Measurements from ENCODE around the gene NYNRIN.
A peak's percentile ranks its signal among the peaks of the same experiment; 100 is the strongest.

NYNRIN gene

DNA sequence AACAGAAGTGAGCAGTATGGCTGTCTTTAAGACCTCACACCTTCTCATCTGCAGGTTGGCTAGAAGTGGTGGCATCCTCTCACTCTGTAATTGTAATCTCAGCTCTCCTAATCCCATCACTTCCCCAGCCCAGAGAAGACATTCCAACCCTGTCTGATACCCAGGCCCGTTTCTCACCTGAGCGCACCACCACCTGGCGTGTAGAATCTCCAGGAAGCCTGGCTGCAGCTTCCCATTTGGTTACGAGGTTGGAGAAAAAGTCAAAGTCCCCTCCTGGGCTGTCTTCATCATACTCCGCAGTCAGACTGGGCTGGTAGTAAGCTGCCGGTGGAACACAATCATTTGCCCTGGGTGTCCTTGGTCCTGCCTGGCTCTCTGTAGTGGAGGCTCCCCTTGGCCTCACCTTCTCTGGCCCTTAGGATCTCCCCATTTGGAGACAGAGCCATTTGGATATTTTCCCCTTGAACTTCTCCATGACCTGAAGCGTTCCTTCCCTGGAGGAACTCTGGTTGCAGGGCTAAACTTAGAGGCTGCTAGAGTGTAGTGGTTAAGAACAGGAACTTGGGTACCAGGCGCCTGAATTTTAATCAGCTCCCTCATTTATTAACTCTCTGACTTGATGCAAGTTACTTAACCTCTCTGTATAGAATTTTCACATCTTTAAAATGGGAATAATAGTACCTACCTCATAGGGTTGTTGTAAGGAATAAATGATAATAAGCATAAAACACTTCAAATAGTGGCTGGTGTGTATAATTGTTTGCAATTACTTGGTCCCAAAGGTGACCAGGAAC lies 42.0 kb downstream of the NYNRIN start:
- WGBS, result 98% methylated on average over 6 of the region's 8 CpGs
- Histone ChIP-seq H3K4me2 (ENCODE audit: low read length, poor library complexity, severe bottlenecking) (no peak overlapping the region), H3K36me3 (ENCODE audit: control insufficient read depth in 1 of 2, insufficient read depth in 2 of 2, low read depth in 1 of 2, low read length in 2 of 2) (peaks cover 40 to 61% of the 10 kb centered on the region in 2 experiments)

DNA sequence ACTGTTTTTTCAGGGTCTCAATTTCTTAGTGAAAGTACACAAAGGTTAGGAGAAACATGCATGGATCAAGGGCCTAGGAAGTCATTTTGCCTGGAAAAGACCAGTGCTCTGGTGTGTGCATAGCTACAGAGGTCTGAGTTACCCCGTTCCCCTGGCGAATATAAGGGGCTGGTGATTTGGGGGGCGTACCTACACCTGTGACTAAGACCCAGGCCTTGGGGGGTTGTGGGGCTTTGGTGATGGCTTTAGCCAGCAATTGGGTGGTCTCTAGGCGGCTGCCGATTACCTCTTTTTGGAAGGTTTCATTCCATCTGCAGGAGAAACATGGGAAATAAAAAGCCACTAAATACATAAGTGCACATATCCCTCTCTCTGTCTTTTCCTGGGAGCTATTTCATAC lies 42.7 kb downstream of the NYNRIN start:
- Histone ChIP-seq H2AFZ (ENCODE audit: low read depth, low read length) (no peak overlapping the region), H3K9me3 (ENCODE audit: control insufficient read depth, low read length) (no peaks in the 10 kb centered on the region), H3K9ac (ENCODE audit: low read length) (peak overlapping the region; percentile 99), H3K4me3 (ENCODE audit: insufficient read depth in 1 of 2, low read depth in 1 of 2, low read length in 2 of 2) (peak overlapping the region in 1 of 2 experiments; percentile 84), H4K8ac (ENCODE audit: low read length) (no peak overlapping the region), H3K27me3 (ENCODE audit: control insufficient read depth in 1 of 2, insufficient read depth in 1 of 2, low read length in 2 of 2) (no peaks in the 10 kb centered on the region), H3K4ac (ENCODE audit: low read depth in 1 of 2, low read length in 2 of 2) (peak overlapping the region in 1 of 2 experiments; percentile 30), H2AK5ac (ENCODE audit: low read length, severe bottlenecking) (peak overlapping the region; percentile 8), H2BK15ac (ENCODE audit: low read depth, poor library complexity, severe bottlenecking) (no peak overlapping the region), H3K4me1 (ENCODE audit: control insufficient read depth, insufficient read depth, low read depth, low read length) (peaks cover 12% of the 10 kb centered on the region), H3K23ac (ENCODE audit: low read length in 2 of 2) (no peak overlapping the region), H3K27ac (ENCODE audit: low read length, poor library complexity, severe bottlenecking) (peak overlapping the region; percentile 100), H2BK120ac (ENCODE audit: low read depth, low read length) (no peak overlapping the region), H3K36me3 (ENCODE audit: control insufficient read depth in 1 of 2, insufficient read depth in 2 of 2, low read depth in 1 of 2, low read length in 2 of 2) (peaks cover 33 to 54% of the 10 kb centered on the region in 2 experiments), H2BK12ac (ENCODE audit: low read length in 2 of 2) (no peak overlapping the region), H3K18ac (ENCODE audit: low read depth in 1 of 2, low read length in 2 of 2) (no peak overlapping the region), H2BK5ac (ENCODE audit: low read depth, low read length, poor library complexity, severe bottlenecking) (no peak overlapping the region), H3K4me2 (ENCODE audit: low read length, poor library complexity, severe bottlenecking) (peak overlapping the region; percentile 93), H4K91ac (ENCODE audit: low read length) (peak overlapping the region; percentile 29), H3K79me1 (replicated peaks; ENCODE audit: low read length, poor library complexity, severe bottlenecking) (peaks cover 25% of the 10 kb centered on the region), H3K14ac (ENCODE audit: low read length in 2 of 2) (no peak overlapping the region)
- 30% methylated on average over 3 of the region's 5 CpGs for WGBS
- DNase-seq, result no peak

More for the DNA sequence above, 42.0 kb downstream of the NYNRIN start:
- Histone ChIP-seq H4K91ac (ENCODE audit: low read length) (no peak overlapping the region), H3K4me1 (ENCODE audit: control insufficient read depth, insufficient read depth, low read depth, low read length) (peaks cover 15% of the 10 kb centered on the region), H4K8ac (ENCODE audit: low read length) (no peak overlapping the region), H3K23ac (ENCODE audit: low read length in 2 of 2) (no peak overlapping the region), H3K18ac (ENCODE audit: low read depth in 1 of 2, low read length in 2 of 2) (no peak overlapping the region), H3K9me3 (ENCODE audit: control insufficient read depth, low read length) (no peaks in the 10 kb centered on the region), H3K14ac (ENCODE audit: low read length in 2 of 2) (no peak overlapping the region), H2BK15ac (ENCODE audit: low read depth, poor library complexity, severe bottlenecking) (no peak overlapping the region), H2BK12ac (ENCODE audit: low read length in 2 of 2) (peak overlapping the region in 1 of 2 experiments; percentile 43), H2BK120ac (ENCODE audit: low read depth, low read length) (no peak overlapping the region), H3K4me3 (ENCODE audit: insufficient read depth in 1 of 2, low read depth in 1 of 2, low read length in 2 of 2) (peak overlapping the region in 1 of 2 experiments; percentile 84), H2AFZ (ENCODE audit: low read depth, low read length) (no peak overlapping the region), H3K27me3 (ENCODE audit: control insufficient read depth in 1 of 2, insufficient read depth in 1 of 2, low read length in 2 of 2) (no peaks in the 10 kb centered on the region), H2AK5ac (ENCODE audit: low read length, severe bottlenecking) (peak overlapping the region; percentile 31), H3K79me1 (replicated peaks; ENCODE audit: low read length, poor library complexity, severe bottlenecking) (peaks cover 25% of the 10 kb centered on the region), H3K4ac (ENCODE audit: low read depth in 1 of 2, low read length in 2 of 2) (no peak overlapping the region), H2BK5ac (ENCODE audit: low read depth, low read length, poor library complexity, severe bottlenecking) (no peak overlapping the region), H3K27ac (ENCODE audit: low read length, poor library complexity, severe bottlenecking) (no peak overlapping the region), H3K9ac (ENCODE audit: low read length) (peak overlapping the region; percentile 99)
- no peak for DNase-seq

DNA sequence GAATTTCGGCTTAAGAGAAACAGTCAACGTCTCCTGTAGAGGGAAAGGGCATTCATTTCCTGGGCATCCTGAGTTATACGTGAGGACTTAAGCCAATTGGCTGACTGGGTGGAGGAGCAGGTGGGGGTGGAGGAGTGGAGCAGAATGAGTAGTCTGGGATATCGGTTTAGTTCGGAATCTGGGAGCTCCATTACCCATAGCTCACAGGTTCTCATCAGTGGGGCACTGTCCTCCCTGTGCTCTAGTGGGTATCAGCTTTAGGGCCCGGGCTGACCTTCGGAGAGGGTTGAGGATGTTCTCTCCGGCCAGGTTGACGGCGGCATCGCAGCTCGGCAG lies 43.1 kb downstream of the NYNRIN start:
- no peak overlapping the region for H2AFZ ChIP-seq (ENCODE audit: low read depth, low read length)
- H3K4me3 ChIP-seq (ENCODE audit: insufficient read depth in 1 of 2, low read depth in 1 of 2, low read length in 2 of 2), result peak overlapping the region; percentile 78 to 84
- no peaks in the 10 kb centered on the region for H3K9me3 ChIP-seq (ENCODE audit: control insufficient read depth, low read length)
- H2BK15ac ChIP-seq (ENCODE audit: low read depth, poor library complexity, severe bottlenecking), result no peak overlapping the region
- peak overlapping the region; percentile 93 for H3K4me2 ChIP-seq (ENCODE audit: low read length, poor library complexity, severe bottlenecking)
- H3K9ac ChIP-seq (ENCODE audit: low read length), result peak overlapping the region; percentile 99
- no peak for DNase-seq
- peak overlapping the region; percentile 100 for H3K27ac ChIP-seq (ENCODE audit: low read length, poor library complexity, severe bottlenecking)
- no peak overlapping the region for H3K23ac ChIP-seq (ENCODE audit: low read length in 2 of 2)
- peaks cover 12% of the 10 kb centered on the region for H3K4me1 ChIP-seq (ENCODE audit: control insufficient read depth, insufficient read depth, low read depth, low read length)
- peak overlapping the region; percentile 73 to 88 for H3K18ac ChIP-seq (ENCODE audit: low read depth in 1 of 2, low read length in 2 of 2)
- H3K14ac ChIP-seq (ENCODE audit: low read length in 2 of 2), result no peak overlapping the region
- H3K36me3 ChIP-seq (ENCODE audit: control insufficient read depth in 1 of 2, insufficient read depth in 2 of 2, low read depth in 1 of 2, low read length in 2 of 2), result peaks cover 32 to 50% of the 10 kb centered on the region in 2 experiments
- WGBS, result 4% methylated on average over 12 of the region's 12 CpGs
- H4K91ac ChIP-seq (ENCODE audit: low read length), result peak overlapping the region; percentile 91
- no peak overlapping the region for H2BK120ac ChIP-seq (ENCODE audit: low read depth, low read length)
- H2AK5ac ChIP-seq (ENCODE audit: low read length, severe bottlenecking), result no peak overlapping the region
- H3K27me3 ChIP-seq (ENCODE audit: control insufficient read depth in 1 of 2, insufficient read depth in 1 of 2, low read length in 2 of 2), result no peaks in the 10 kb centered on the region
- no peak overlapping the region for H2BK5ac ChIP-seq (ENCODE audit: low read depth, low read length, poor library complexity, severe bottlenecking)
- H2BK12ac ChIP-seq (ENCODE audit: low read length in 2 of 2), result no peak overlapping the region
- peak overlapping the region; percentile 88 for H4K8ac ChIP-seq (ENCODE audit: low read length)
- peaks cover 25% of the 10 kb centered on the region for H3K79me1 ChIP-seq (replicated peaks; ENCODE audit: low read length, poor library complexity, severe bottlenecking)
- H3K4ac ChIP-seq (ENCODE audit: low read depth in 1 of 2, low read length in 2 of 2), result peak overlapping the region in 1 of 2 experiments; percentile 76

DNA sequence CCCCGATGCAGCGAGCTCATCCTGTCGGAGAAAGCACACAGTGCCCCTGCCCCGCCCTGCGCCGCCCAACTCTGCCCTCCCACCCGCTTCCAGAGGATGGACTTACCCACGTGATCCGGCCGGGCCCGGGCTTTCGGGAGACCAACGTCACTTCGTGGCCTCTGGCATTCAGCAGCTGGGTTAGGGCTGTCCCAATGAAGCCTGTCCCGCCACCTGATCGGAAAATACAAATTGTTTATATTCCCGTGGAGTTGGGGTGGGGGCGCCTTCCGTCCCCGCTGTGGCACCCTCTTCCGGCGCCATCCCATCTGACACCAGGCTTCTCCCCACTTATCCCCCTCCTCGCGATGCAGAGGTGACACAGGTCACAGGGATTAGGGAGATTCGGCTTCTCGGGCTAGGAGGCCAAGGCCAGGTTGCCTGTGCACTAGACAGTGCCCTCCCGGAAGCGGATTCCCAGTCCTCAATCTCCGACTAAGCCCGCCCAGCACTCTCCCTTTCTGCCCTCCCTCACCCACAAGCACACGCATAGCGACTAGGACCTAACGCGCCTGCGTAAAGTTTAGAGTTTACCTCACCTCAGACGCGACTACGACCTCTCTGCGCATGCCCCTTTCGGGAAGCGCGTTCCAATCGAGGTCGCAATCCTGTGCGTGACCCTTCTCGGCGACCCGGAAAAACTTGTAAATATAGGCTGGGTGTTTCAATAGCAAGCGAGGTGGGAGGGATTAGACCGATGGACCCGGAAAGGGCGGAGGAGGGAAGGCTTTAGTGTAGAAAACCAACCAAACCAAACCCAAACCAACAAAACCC lies 43.6 kb downstream of the NYNRIN start, which contains the start of gene SDR39U1:
Gene SDR39U1 (minus strand): TSS at position 537 of the 813 bp plus-strand sequence. CDS start 7 bp downstream, at position 530.
- no peak within 1 kb of the TSS for H2BK12ac ChIP-seq (ENCODE audit: low read length in 2 of 2)
- peak within 1 kb of the TSS; percentile 82 to 89 for H3K4ac ChIP-seq (ENCODE audit: low read depth in 1 of 2, low read length in 2 of 2)
- H2AK5ac ChIP-seq (ENCODE audit: low read length, severe bottlenecking), result peak within 1 kb of the TSS; percentile 95
- peak within 1 kb of the TSS; percentile 99 for H3K9ac ChIP-seq (ENCODE audit: low read length)
- under 1% methylated on average over 42 of the region's 52 CpGs for WGBS
- peak within 1 kb of the TSS; percentile 100 for H4K8ac ChIP-seq (ENCODE audit: low read length)
- peaks cover 12% of the 10 kb centered on the region for H3K4me1 ChIP-seq (ENCODE audit: control insufficient read depth, insufficient read depth, low read depth, low read length)
- H3K27me3 ChIP-seq (ENCODE audit: control insufficient read depth in 1 of 2, insufficient read depth in 1 of 2, low read length in 2 of 2), result no peaks in the 10 kb centered on the region
- peak within 1 kb of the TSS; percentile 97 for H2BK120ac ChIP-seq (ENCODE audit: low read depth, low read length)
- H4K91ac ChIP-seq (ENCODE audit: low read length), result peak within 1 kb of the TSS; percentile 100
- peak within 1 kb of the TSS; percentile 78 to 84 for H3K4me3 ChIP-seq (ENCODE audit: insufficient read depth in 1 of 2, low read depth in 1 of 2, low read length in 2 of 2)
- H2AFZ ChIP-seq (ENCODE audit: low read depth, low read length), result no peak within 1 kb of the TSS
- peak within 1 kb of the TSS; percentile 100 for H3K27ac ChIP-seq (ENCODE audit: low read length, poor library complexity, severe bottlenecking)
- H3K9me3 ChIP-seq (ENCODE audit: control insufficient read depth, low read length), result no peaks in the 10 kb centered on the region
- no peak within 1 kb of the TSS for H2BK15ac ChIP-seq (ENCODE audit: low read depth, poor library complexity, severe bottlenecking)
- peaks cover 27 to 44% of the 10 kb centered on the region in 2 experiments for H3K36me3 ChIP-seq (ENCODE audit: control insufficient read depth in 1 of 2, insufficient read depth in 2 of 2, low read depth in 1 of 2, low read length in 2 of 2)
- DNase-seq, result peak; percentile 99
- H3K4me2 ChIP-seq (ENCODE audit: low read length, poor library complexity, severe bottlenecking), result peak within 1 kb of the TSS; percentile 93
- H3K14ac ChIP-seq (ENCODE audit: low read length in 2 of 2), result peak within 1 kb of the TSS in 1 of 2 experiments; percentile 77
- H2BK5ac ChIP-seq (ENCODE audit: low read depth, low read length, poor library complexity, severe bottlenecking), result peak within 1 kb of the TSS; percentile 85
- H3K18ac ChIP-seq (ENCODE audit: low read depth in 1 of 2, low read length in 2 of 2), result peak within 1 kb of the TSS; percentile 95 to 100
- no peak within 1 kb of the TSS for H3K23ac ChIP-seq (ENCODE audit: low read length in 2 of 2)
- H3K79me1 ChIP-seq (replicated peaks; ENCODE audit: low read length, poor library complexity, severe bottlenecking), result peaks cover 24% of the 10 kb centered on the region
